WTC11 (cell line): ENCODE data around the gene PLA2G2D.

Experiments
- ATF6 ChIP-seq: sonication (generic); formaldehyde crosslinking; IDR thresholded peaks from 2 replicates; pipeline ENCODE4 v1.8.1; 2023; ENCODE audit warnings: mild to moderate bottlenecking, missing genetic modification reagents
- CTCF ChIP-seq: fragments of 200-600 bp; IDR thresholded peaks from 2 replicates; pipeline ENCODE4 v1.8.0; 2022; ENCODE audit warnings: antibody characterized with exemption
- FOXK1 ChIP-seq: sonication (generic); formaldehyde crosslinking; IDR thresholded peaks from 2 replicates; pipeline ENCODE4 v1.8.0; 2022; ENCODE audit warnings: mild to moderate bottlenecking, moderate library complexity, missing genetic modification reagents
- MAX ChIP-seq: sonication (generic); formaldehyde crosslinking; IDR thresholded peaks from 2 replicates; pipeline ENCODE4 v1.8.0; 2022; ENCODE audit warnings: mild to moderate bottlenecking, missing genetic modification reagents
- NR3C1 ChIP-seq: sonication (generic); formaldehyde crosslinking; conservative IDR thresholded peaks from 2 replicates; pipeline ENCODE4 v1.8.1; 2023; ENCODE audit warnings: low read depth, mild to moderate bottlenecking, missing genetic modification reagents
- SP1 ChIP-seq: sonication (generic); formaldehyde crosslinking; conservative IDR thresholded peaks from 2 replicates; pipeline ENCODE4 v1.8.1; 2022; ENCODE audit warnings: missing genetic modification reagents
- STAT6 ChIP-seq: sonication (generic); formaldehyde crosslinking; conservative IDR thresholded peaks from 2 replicates; pipeline ENCODE4 v1.8.1; 2023; ENCODE audit warnings: mild to moderate bottlenecking, low read depth, missing genetic modification reagents, moderate library complexity
- ZMAT4 ChIP-seq: fragments of 250-450 bp; sonication (Bioruptor Pico); IDR thresholded peaks from 2 replicates; pipeline ENCODE4 v1.9.0; 2021; ENCODE audit warnings: mild to moderate bottlenecking
- ZNF416 ChIP-seq: fragments of 250-450 bp; sonication (Bioruptor Pico); IDR thresholded peaks from 2 replicates; pipeline ENCODE4 v1.9.0; 2021; ENCODE audit warnings: mild to moderate bottlenecking, inconsistent platforms
- ZSCAN18 ChIP-seq: fragments of 250-450 bp; sonication (Bioruptor Pico); IDR thresholded peaks from 2 replicates; pipeline ENCODE4 v2.1.2; 2022; ENCODE audit warnings: mild to moderate bottlenecking, moderate library complexity

- TF ChIP-seq CTCF (no peak; the same call in 1 of the 2 replicates), ZMAT4 (no peak), ZSCAN18 (CRISPR knock-in tag) (no peak), STAT6 (CRISPR knock-in tag) (no peak), ZNF416 (CRISPR knock-in tag) (no peak), NR3C1 (CRISPR knock-in tag) (no peak), ATF6 (no peak), SP1 (CRISPR knock-in tag) (no peak), MAX (CRISPR knock-in tag) (no peak), FOXK1 (no peak)
Observed at GRCh38 chr1:20152599-20152930, 33.2 kb upstream of the PLA2G2D start.
